ENCODE data around the gene GAN.

DNA sequence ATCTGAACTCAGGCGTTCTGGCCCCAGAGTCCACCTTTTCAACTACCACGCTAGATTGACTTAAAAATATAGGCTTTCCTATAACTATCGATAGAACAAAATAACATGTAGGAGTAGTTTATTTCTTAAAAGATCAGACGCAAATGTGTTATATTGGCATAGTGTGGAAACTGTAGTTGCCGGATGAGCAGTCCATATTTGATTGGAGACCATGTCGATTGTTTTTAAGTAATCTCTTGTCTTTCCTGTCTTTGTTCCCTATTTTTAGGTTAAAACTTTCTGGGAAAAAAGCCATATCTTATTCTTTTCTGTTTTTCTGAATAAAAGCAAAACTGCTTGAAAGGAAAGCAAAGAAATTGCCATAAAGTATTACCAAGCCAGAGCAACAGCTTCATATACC lies 53.1 kb downstream of the GAN start:
- TF ChIP-seq, protein P1, sequence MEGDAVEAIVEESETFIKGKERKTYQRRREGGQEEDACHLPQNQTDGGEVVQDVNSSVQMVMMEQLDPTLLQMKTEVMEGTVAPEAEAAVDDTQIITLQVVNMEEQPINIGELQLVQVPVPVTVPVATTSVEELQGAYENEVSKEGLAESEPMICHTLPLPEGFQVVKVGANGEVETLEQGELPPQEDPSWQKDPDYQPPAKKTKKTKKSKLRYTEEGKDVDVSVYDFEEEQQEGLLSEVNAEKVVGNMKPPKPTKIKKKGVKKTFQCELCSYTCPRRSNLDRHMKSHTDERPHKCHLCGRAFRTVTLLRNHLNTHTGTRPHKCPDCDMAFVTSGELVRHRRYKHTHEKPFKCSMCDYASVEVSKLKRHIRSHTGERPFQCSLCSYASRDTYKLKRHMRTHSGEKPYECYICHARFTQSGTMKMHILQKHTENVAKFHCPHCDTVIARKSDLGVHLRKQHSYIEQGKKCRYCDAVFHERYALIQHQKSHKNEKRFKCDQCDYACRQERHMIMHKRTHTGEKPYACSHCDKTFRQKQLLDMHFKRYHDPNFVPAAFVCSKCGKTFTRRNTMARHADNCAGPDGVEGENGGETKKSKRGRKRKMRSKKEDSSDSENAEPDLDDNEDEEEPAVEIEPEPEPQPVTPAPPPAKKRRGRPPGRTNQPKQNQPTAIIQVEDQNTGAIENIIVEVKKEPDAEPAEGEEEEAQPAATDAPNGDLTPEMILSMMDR (IDR thresholded peaks at IDR 0.05 in 8 of 11, conservative IDR thresholded peaks at IDR 0.05 in 3 of 11): no peak
- TF ChIP-seq POLR2A (IDR thresholded peaks at IDR 0.05): no peak

All from spleen (tissue), 7 donors.